GM19452 (cell line): ENCODE measurements around the gene TRIM73.
"Not testable (repeated sequence)": the region's sequence is repeated elsewhere in the genome, so short reads cannot be mapped to it uniquely, and the experiment has no call there.

Source experiments
- ATAC-seq: cut with Tn5 transposase; IDR thresholded peaks from one replicate; pipeline ENCODE4 v1.9.1; 2021; ENCODE audit not compliant: unreplicated experiment

The TRIM73 gene

DNA sequence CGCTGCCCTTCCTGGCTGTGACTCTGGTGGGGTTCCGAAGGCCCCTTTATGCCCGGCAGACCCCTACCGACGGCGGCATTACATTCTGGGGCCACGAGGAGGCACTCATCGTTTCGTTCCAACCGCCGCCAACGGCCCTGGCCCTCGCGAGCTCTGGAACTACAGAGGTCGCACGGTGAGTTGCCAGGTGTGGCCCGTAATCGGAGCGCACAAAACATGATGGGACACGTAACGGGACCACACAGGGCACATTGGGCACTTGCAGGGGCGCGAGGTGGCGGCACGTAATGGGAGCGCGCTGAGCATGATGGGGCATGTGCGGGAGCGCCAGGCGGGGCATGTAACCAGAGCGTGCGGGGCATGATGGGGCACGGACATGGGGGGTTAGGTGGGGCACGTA lies at the start of gene TRIM73:
TRIM73 (plus strand) TSS at position 301 of the 400 bp plus-strand sequence. CDS start 3,305 bp downstream, outside the sequence.
- ATAC-seq: not testable (repeated sequence)

DNA sequence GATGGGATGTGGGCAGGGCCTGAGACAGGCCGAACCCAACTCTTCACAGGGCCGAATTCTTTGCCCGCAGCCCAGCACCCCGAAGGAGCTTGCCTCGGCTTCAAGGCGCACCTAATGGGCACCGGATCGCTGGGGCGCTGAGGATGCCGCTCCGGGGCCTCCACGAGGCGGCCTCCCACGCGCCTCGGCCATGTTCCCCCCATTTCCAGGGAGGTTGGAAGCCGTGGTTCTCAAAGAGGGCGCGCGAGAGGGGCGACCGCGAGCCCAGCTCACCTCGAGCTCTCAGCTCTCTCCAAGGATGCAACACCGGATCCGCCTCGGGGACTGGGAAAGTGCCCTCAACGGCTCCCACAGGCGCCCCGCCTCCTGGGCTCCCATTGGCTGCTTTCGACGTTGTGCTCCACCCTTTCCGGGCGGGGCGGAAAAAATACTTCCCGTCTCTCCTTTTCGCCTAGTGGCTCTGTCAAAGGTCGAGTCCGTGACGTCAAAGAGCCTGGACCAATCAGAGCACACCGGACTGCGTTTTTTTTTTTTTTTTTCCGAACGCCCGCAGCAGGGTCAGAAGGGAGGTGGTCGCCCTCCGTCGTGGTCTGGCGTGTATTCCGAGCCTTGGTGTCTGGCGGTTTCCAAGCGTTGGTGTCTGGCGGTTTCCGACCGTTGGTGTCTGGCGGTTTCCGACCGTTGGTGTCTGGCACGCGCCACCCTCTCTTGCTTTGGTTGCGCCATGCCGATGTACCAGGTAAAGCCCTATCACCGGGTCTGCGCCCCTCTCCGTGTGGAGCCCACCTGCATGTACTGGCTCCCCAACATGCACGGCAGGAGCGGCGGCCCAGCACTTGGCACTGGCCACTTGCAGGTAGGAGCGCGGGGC lies 36.5 kb upstream of the TRIM73 start:
- peak; percentile 78 for ATAC-seq

- ATAC-seq: peak; percentile 54
Measured at GRCh38 chr7:75359542-75359848, 35.9 kb upstream of the TRIM73 start.

DNA sequence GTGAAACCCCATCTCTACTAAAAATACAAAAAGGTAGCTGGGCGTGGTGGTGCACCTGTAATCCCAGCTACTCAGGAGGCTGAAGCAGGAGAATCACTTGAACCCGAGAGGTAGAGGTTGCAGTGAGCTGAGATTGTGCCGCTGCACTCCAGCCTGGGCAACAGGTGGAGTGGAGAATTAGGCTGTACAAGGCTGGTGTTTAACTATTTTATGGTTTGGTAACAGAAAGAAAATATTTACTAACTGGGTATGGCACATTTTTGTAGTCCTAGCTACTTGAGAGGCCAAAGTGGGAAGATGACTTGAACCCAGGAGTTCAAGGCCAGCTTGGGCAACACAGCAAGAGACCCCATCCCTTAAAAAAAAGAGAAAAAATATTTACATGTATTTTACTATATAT lies 31.4 kb upstream of the TRIM73 start:
- ATAC-seq: not testable (repeated sequence)

GRCh38 chr7:75366643-75367042 lies 28.8 kb upstream of the TRIM73 start:
- ATAC-seq: not testable (repeated sequence)

DNA sequence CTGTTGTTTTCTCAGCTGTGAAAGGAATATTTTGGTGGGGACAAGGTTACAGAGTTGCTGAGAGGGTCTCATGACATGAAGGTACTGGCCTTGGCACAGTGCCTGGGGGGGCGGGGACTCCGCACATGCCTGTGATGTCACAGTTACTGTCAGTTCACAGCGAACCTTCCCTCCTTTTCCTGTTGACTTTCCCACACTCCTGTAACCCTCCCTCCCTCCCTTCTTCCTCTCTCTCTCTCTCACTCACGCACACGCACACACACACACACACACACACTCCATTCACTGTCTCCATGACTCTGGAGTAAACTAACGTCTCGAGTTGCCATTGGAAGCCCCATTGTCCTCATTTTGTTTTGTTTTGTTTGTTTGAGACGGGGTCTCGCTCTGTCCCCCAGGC lies 28.1 kb upstream of the TRIM73 start:
- not testable (repeated sequence) for ATAC-seq

- ATAC-seq: not testable (repeated sequence)
Measured at GRCh38 chr7:75374144-75374518, 21.3 kb upstream of the TRIM73 start.

DNA sequence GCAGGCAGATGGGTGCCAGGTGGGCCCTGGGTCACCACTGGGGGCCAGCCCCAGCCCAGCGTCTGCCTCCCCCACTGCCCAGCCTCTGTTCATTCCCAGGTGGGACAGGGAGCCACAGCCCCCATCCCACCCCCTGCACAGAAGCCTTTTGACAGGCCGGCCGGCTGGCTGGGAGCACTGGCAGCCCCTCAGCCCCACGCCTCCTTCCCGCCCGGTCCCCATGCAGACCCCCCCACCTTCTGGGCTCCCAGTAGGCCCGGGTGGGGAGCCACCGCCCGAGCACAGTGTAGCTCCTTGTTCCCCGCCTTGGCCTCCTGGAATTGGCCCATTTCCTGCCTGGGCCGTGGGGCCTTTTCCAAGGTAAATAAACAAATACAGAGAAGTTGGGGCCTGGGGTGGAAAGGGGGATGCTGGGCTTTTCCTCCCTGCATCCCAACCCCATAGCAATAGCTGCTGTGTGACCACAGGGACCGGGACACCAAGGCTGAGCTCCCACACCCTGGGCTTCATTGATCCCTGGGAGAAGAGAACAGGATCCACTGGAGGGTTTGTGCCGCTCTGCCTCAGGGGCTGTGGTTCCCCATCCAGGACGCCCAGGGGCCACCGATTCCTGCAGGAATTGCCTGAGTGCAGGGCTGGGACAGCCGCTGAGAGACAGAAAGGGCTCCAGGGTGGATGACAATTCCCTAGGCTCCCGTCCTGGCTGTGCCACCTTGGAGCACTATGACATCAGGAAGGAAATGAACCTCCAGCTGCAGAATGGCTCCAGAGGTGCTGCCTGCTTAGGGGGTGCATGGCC lies 20.7 kb upstream of the TRIM73 start:
- not testable (repeated sequence) for ATAC-seq

DNA sequence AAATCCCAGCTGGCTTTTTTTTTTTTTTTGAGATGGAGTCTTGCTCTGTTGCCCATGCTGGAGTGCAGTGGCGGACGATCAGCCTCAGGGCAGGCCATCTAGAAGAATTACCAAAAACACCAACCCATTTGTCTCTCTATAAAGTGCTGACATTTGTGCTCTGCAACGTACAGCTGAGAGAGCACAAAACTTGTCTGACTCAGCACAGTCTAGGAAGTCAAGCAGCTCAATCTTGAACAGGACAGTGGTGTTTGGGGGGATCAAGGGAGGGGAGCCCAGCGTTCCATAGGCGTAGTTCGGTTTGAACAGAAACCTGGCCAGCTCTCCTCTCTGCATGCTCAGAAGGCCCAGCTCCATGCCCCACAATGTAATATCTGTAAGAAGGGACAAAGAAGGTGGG lies 2.2 kb upstream of the TRIM73 start:
- ATAC-seq: not testable (repeated sequence)

DNA sequence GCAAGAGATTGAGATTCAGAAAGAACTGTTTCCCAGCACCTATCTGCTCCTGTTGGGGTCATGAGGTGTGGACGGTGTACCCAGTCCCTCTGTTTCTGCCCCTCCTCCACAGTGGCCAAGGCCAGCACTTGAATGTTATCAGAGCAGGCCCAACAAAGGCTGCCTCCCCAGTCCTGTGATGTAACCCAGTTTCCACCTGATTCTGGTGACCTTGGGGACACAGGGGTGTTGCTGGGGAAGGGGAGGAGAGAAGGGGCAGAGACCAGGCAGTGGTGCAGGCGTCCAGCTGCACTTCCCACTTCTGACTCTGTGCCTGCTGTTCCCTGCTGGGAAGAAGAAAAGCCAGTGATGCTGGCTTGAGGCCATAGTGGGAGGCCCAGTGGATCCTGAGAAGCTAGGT lies 2.4 kb downstream of the TRIM73 start:
- not testable (repeated sequence) for ATAC-seq

GRCh38 chr7:75398771-75399700 lies 3.6 kb downstream of the TRIM73 start:
- peak; percentile 51 for ATAC-seq

DNA sequence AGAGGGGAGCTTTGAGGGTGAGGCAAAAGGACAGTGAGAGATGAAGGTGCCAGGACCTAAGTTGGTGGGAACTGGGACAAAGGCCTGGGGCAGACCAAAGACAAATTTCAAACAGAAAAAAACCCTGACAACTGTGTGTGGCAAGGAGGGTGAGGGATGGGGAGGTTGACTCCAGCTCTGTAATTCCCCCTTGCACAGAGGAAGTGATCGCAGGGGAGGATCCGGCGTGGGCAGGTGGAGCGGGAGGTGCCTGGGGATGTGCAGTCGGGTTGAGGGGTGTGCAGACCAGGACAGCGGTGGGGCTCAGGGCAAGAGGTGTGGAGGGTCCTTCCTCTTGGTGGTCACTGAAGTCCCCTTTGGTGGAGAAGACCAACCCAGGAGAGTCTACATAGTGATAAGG lies 5.1 kb downstream of the TRIM73 start:
- ATAC-seq: not testable (repeated sequence)

- ATAC-seq: not testable (repeated sequence)
Measured at GRCh38 chr7:75403455-75404443, 8.3 kb downstream of the TRIM73 start.

GRCh38 chr7:75404663-75405062 lies 9.2 kb downstream of the TRIM73 start:
- ATAC-seq: not testable (repeated sequence)

DNA sequence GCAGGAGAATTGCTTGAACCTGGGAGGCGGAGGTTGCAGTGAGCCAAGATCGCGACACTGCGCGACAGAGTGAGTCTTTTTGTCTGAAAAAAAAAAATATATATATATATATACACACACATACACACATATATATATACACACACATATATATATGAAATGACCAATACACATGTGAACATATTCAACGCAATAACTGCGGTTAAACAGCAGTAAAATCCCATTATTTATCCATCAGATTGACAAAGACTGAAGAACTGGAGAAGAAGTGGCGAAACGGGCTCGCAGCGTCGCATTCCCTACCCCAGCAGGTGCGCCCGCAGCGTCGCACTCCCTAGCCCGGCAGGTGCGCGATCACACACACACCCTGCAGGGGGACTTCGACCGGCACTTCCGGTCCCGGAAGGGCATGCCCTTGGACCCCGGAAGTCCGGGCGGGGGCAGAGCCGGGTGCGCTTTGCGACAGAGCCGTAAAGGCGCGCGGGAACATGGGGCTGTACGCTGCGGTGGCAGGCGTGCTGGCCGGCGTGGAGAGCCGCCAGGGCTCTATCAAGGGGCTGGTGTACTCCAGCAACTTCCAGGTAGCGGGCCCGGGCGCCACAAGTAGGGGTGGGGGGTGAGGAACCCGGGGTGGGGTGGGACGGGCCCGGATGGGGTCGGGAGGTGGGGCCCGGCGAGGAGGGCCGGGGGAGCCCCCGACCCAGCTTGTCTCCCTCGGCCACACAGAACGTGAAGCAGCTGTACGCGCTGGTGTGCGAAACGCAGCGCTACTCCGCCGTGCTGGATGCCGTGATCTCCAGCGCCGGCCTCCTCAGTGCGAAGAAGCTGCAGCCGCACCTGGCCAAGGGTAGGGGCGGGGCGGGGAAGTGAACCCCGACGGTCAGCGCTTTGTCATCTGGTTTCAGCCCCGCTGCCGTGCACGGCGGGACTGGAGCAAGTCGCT lies 14.7 kb downstream of the TRIM73 start:
- peak; percentile 91 for ATAC-seq

DNA sequence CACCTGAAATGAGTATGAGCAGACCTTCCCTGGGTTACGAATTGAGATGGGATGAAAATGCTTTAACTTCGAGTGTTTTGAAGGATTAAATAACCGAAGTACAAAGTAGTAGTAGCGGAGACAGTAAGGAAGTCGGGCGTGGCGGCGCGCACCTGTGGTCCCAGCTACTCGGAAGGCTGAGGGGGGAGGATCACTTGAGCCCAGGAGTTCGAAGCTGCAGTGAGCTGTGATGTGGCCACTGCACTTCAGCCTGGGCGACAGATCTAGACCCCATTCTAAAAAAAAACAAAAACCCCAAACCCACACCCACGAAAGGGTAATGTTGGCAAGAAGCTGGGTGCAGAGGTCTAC lies 15.4 kb downstream of the TRIM73 start:
- not testable (repeated sequence) for ATAC-seq

- not testable (repeated sequence) for ATAC-seq
Measured at GRCh38 chr7:75414204-75414603, 18.8 kb downstream of the TRIM73 start.

DNA sequence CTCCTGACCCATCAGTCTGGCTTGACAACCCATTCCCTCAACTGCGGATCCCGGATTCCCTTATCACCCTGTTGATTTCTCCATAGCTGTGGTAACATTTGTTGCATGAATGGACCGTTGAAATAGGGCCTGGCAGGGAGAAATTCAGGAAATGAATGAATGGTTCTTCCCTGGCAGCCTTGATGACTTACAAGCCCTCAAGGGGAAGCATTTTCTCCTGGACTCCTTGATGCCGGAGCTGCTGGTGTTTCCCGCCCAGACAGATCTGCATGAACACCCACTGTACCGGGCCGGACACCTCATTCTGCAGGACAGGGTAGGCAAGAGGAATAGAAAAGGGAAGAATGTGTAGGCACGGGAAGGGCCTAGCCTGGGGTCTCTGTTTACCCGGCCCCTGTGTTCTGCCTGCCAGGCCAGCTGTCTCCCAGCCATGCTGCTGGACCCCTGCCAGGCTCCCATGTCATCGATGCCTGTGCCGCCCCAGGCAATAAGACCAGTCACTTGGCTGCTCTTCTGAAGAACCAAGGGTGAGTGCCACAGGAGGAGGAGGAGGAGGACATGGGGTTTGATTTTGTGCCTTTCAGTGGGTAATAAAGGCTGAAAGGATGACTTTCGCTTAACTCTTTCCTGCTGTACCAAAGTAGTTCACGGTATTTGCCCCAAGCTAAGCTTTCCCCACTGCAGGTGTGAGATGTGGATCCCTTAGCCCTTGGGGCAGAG lies 19.4 kb downstream of the TRIM73 start:
- ATAC-seq: not testable (repeated sequence)
